Activated T-cell treated with anti-CD3 and anti-CD28 coated beads for 1 hour (primary cell): ENCODE measurements around the gene NTM.

Experiments
- DNase-seq: peaks from one replicate; pipeline ENCODE4 v3.0.0-alpha.2; 2020; ENCODE audit warnings: low read depth

Gene NTM

DNA sequence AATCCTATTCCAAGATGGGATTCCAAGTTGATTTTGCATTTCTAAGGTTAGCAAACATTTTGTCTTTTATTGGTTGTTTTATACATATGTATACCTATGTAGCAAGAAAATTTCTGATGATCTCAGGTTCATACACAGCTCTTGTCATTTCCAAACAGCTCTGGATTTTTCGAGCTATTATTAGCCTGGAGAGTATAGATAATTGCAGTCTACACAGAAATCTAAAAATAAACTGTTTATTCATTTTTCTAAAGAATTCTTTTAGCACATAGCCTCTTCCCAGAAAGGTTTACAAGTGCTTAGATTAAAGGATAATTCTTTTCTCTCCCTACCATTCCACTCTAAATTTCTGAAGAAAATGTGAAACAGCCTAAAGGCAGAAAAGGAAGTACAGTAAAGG lies 705.0 kb downstream of the NTM start:
- DNase-seq: no peak

DNA sequence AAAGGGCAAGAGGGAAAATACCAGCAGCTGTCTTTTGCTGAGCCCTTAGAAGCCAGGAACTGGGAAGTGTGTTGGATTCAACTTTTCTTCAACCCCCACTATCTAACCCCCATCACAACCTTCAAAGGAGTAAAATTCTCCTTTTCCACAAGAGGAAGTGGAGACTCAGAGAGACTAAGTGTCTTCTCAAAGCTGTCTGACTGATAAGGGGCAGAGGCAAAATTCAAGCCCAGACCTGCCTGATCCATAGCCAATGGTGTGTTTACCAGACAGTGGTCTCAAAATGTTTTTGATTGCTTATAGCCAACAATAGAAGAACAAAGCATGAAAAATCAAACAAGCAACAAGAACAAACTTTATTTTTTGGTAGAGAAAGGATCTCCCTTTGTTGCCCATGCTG lies 707.0 kb downstream of the NTM start:
- no peak for DNase-seq

DNA sequence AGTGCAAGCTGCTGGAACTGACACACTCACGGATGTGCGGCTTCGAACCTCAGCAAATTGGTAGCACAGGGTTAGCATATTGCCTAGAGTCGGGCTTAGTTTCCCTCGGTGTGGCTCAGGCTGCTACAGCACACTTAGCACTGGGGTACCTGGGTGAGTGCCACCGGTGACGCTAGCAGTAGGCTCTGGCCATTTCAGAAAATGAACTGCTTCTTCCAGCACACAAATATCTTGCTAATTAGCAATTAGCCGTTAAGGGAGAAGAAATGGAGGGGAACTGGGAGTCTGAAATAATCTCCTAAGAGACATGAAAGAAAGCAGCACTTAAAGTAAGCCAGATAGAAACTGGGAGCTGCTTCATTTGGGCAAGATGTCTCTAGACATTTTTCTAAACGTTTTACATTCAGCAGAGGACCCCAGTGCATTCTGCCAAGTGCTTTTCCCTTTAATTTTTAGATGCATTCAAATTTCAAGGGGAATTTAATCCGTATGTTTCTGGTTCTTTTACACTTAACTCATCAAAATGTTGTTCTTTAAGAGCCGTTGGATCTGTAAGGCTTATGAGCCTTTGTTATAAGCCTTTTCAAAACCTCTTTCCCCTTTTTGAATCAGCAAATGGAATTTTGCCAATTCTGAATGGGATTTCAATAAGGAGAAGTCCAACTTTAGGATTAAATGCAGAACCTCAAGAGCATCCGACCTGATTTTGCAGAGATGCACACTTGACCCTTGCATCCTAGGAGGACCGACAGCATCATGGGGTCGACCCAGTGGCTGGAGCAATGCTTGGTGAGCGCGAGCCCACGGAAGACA lies 708.1 kb downstream of the NTM start:
- DNase-seq: no peak

DNA sequence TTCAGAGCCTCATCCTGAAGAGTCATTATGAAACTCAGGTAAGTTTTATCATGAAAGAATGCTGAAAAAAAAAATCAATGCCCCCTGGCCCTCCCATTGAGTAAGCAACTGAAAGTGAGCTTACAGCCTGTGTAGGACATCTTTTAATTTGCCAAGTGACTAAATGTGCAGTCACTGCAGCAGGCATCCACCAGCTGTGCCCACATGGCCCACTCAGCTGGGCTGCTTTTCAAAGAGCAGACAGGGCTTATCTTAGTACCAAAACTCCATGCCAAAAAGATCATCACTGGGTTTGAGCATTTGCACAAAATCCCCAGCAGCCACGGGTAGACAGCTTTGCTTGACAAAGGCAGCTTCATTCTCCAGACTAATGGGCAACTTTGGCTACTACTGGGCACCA lies 709.7 kb downstream of the NTM start:
- no peak for DNase-seq

DNA sequence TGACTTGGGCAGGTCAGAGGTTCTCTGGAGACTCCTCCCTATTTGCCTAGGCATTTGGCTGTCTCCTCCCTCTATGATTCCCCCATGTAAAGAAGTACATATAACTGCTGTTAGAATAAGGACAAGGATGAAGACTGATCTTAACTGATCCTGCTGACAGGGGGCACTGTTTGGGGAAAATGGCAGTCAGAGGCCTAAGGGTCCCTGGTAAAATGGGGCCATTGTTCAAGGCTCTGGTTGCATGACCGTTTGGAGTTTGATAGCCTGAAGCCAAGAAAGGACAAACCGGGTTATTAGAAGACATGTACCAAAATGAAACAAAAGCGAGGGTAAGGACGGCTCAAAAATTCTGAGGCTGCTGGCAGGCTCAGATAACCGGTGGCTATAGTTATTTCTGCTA lies 712.2 kb downstream of the NTM start:
- no peak for DNase-seq

DNA sequence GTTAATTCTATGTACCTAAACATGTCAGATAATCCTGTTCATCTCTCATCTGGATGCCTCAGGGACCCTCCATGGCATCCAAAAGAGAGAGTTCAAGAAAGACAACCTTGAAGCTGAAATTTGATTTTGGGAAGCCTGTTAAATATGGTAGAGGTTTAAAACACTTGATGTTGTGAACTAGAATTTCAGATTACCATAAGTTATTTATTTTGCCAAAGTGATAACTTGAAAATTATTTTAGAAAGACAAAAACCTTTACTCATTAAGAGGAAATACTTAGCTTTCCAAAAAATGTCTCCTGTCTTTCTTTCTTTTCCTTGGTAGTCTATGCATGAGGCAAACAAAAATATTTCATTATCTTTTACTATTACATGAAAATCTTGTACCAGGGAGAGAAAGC lies 714.0 kb downstream of the NTM start:
- no peak for DNase-seq

DNA sequence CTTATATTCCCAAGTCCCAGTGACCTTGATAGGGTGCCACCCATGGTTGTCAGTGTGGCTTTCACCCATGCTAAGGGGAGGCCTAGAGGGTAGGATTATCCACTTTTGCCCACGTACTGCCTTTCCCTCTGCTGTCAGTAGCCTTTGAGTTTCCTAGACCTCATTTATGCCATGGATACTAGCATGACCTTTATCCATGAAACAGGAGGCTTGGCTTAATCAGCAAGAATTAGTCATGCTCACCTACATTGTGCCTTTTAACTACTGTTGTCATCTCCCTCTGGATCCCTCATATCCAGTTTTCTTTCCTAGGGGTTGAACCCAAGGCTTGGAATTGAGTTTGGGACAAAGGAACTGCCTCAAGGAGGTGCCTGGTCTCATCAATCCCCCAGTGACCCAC lies 716.7 kb downstream of the NTM start:
- DNase-seq: no peak

DNA sequence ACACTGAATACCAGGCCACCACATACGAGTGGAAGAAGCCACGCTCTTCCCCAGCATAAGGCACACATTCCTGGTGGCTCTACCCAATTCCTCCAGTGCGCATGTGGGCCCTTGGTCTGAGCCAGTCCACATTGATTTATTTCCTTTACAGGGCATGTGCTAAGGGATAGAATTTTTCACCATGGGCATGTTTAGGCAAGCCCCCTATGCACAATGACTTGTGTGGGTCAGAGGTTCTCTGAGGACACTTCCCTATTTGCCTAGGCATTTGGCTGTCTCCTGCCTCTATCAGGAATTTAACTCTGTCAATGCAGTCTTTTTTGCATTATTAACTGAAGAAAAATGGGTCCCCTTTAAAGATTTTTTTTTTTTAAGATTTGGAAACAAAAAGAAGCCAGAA lies 718.1 kb downstream of the NTM start:
- no peak for DNase-seq

DNA sequence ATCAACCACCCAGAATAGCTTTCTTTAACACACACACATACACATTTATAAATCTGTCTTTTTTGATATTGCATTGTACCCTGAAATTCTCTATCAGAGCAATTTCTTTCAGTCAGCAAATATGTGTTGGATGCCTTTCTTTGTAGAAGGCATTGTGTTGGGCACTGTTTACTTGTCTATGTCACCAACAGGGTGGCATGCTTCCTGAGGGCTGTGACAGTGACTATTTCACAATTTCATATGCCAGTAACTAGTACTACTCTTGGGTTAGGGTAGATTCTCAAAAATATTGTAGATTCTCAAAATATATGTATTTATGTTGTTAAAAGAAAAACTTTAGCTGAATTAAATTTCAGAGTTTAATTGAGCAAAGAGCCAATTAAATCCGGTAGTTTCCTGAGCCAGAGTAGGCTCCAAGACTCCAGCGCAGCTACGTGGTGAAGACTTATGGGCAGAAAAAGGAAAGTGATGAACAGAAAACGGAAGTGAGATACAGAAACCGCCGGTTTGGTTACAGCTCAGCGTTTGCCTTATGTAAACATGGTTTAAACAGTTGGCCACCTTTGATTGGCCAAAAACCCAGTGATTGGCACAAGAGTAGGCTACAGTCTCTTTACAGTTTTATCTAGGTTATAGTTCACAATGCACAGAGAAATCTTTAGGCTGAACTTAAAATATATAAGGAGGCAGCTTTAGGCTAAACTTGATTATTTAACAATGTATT lies 723.3 kb downstream of the NTM start:
- DNase-seq: no peak

DNA sequence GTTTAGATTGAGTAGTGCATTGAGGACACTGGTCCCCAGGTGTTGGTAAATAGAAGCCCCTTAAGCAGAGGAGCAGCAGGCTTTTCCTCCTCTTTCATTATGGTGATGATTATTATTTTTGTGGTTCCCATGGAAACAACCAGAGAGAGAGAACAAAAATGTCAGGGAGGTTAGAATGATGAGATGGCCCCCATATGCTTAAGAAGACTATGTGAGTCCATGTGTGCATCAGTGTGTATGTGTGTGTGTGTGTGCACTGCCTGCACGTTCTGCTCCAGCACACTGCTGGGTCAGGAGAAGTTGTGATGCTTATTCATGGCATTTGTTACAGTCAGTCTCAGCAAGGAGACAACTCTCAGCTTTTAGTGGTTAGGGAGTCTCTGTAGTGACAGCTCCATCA lies 724.2 kb downstream of the NTM start:
- DNase-seq: no peak

DNA sequence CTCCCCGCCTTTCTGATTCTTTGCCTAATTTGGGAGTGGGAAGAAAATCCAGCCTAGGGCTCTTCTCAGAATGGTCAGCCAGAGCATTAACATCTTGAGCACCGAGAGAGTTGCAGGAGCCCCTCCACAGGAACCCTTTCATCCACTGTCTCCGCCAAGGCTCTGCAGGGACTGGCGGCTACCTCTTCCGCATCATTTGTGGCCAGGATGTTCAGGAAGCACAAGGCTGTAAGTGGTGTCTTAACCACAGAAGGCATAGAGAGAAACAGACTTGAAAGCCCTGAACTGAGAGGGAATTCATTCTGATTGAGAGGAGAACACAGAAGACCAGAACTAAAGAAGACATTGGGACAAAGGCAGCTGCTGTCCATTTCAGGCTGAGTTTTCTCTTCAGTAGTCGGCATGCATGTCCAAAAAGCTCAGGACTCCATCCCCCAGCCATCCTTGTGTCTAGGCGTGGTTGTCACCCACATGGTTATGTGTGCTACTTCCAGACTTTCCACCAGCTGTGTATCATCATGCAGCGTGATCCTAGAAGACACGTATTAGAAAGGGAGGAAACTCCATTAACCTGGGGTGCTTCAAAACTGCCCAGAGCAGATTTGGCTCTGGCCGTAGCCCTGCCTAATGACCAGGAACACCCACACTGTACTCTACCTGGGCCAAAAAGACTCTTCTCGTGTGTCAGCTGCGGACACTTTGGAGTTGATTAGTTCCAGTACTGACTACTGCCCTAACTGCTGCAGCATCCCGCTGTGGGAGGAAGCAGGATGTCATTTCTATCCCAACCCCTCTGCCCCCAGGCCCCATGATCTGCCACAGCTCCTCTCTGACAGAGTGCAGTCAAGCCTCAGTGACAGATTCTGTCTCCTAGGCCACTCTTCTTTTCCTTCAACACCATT lies 725.1 kb downstream of the NTM start:
- DNase-seq: no peak

DNA sequence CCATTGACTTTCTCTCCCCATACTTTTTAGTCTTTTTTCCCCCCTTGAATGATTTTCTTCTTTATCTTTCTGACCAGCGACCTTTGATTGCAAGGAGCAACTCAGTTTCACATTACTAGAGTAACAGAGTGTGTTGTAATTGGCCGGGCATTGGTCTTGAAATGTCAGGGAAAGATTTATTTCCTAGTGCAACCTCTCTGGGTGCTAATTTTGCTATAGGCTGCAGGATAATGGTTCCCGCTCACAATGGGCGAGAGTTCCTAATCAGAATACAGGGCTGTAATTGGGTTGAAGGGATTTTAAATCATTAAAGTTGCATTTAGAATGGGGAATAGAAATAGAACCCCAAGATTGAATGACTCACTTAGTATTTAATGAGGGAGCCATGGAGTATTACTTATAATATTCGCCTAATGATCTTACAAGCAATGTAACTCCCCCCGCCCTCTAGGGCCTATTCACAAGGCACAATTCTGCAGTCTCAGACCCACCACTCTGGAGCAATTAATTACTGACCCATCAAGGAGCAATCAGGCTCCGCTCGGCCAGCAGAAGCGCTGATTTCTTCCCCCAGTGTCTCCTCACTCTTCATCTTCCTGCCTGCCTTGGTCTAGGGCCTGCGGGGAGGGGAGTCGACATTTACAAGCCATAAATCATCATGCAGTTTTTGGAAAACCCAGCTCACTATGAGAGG lies 725.9 kb downstream of the NTM start:
- no peak for DNase-seq

DNA sequence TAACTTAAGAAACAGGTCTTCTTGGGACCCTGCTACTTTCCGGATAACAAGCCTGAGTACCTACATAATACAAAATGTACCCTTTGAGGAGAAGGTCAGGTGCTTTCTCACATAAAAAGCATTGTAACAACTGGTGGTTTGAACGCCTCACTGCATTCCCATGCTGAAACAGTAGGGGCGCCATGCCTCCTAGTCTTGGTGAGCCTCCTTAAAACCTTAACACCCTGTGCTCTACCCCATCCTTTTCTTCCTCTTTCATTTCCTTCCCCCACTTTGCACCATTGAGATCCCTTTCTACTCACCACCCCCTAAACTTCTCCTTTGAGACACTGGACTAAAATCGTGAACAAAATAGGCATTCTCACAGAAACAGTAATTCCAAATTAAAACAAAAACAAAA lies 729.3 kb downstream of the NTM start:
- no peak for DNase-seq

DNA sequence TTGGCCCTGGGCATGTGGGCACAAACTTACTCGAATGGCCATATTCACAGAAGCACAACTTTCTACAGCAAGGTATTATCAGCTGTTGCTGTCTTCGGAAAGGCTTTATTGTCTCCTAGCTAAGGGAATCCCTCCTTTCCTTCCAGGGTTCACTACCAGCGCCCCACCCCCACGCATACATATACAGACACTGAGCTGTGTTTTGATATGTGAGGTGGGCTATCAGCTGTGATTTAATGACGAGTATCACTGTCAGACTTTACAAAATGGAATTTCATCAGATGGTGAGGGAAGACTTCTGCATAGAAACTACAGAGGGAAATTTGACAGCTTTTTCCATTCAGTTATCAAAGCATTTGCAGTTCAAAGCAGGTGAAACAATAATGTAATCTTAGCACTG lies 730.2 kb downstream of the NTM start:
- DNase-seq: no peak

DNA sequence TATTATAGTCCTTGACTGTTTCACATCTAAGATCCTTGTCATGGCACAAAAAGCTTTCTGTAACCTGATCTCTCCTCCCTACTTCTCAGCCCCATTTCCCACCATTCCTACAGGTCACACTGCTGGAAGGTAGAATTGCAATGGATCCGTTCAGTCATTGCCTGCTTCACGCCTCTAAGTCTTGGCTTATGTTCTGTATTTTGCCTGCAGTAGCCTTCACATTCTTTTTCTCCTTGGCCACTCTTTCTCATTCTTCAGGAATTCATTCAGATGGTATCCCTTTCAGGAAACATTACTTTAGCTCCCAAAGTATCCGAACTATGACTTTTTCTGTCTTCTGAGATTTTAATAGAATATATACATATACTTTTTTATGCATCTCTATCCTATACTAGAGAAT lies 731.5 kb downstream of the NTM start:
- DNase-seq: no peak

DNA sequence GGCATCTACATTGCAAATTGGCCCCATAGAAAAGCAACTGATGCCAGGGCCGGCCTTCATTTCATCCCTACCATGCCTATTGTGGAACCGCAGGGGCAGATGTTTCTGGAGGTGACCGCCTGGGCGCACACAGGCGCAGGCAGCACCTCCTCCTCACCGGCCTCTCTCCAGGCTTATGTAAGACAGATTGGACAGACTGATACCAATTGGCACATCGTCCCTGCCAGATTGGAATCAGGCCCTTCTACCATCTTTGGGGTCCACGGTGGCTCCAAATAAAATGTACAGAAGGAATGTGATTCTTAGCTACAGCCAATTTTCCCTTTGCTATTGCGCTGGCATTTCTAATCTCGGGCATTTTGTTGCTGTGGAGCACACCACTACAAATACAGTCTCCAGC lies 732.6 kb downstream of the NTM start:
- DNase-seq: no peak

DNA sequence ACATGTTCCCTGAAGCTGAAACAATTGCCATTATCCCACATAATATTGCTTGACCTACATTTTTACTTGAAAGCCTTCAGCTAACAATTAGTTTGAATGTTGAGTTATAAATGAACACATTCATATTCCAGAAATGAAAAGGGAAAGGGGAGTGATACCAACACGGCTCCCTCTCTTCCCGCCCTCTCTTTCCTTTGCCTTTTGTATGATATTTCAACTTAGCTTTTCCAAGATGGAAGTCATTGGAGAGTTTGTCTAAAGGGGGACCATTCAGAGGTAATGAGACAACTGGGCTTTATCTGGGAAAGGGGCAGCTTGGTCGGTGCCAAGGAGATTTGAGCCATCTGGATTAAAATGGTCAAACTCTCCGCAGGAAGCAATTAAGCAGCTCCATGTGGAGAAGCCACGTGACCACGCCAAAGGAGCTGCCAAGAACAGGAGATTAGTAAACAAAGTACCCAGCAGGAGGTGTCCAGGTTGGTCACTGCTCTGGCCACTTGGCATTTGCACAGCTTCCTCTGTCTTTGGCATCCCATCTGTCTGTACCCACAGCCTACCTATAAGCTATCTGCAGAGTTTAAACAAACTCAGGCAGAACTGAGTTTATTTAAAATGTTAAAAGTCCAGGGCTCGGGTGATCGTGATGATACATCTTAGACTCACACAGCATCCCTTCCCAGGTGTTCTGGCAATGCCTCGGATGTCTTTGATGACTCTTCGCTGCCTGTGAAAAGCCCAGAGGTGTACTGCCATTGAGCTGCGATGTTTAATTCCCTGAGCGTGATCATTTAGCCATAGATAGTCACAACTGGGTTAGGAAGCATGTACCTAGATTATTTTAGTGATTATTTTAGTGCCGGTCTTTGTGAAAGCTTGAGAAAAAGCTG lies 735.9 kb downstream of the NTM start:
- DNase-seq: no peak

DNA sequence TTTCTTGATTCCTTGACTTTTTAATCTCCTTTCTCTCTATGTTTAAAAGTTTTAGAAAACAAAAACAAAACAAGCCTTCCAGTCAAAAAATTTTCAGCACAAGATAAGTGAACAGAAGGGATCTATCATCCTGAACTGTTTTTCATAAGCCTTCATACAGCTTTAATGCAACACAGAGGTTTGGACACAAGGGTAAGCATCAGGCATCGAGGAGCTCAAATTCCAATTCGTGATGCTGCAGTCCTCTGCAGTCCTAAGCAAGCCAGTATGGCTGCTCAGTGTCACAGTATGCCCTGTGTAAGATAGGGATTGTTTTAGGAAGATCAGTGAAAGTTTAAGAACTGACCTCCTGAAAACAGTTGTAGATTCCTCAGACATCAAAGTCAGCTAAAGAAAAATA lies 740.9 kb downstream of the NTM start:
- no peak for DNase-seq

DNA sequence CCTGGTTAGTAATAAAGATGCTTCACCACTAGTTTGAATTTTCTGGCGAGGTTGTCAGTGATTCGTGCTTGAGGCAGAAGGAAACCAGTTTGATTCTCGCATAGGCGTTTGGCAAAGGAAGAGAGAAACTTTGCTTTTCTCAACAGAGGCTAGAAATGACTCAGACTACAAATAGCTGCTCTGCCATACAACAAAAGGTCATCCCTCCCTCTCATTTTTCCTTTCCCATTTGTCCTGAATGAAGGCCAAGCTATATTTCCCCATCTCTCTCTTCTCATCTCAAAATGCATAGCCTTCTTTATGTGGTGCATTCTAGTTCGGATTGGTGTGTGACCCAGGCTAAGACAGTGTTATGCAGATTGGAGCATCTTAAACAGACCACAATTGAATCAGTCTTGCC lies 741.4 kb downstream of the NTM start:
- DNase-seq: no peak

DNA sequence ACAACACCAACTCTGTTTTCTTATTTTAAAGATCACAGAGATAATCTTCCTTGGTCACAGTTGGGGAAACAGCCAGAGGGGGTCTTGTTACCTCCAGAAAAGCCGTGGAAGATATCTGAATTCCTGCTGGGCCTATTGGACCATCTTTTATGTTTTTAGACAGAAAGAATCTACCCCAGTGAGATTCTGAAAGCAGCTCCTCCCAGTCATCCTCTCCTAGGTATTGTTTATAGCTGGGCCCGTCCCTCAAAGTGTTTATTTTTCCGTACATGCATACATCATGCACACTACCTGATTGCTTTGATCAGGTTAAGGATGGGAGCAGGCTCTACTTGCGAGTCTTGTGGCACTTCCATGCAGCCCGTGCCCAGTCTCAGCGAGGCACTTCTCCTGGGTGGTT lies 742.4 kb downstream of the NTM start:
- no peak for DNase-seq

DNA sequence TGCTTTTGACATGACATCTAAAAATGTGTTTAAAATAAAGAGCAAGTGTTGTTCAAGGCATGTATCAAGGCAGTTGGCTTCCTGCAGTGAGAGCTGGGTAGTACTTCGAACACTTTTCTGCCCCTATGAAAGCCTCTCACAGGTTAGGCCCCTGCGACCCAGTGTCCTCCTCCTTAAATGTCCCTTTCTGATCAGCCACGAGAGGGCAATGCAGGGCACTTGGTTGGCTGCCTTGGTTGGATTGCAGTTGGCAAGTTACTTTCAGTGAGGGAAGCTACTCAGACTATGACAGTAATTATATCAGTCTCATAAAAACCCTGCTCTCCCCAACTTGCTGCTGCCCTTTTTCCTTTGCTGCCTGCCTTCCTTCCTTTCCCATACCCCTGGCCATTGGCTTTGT lies 743.8 kb downstream of the NTM start:
- no peak for DNase-seq
